H9 (cell line): Measurements from ENCODE around the gene SUPT7L. TPM values are rescaled to one million over a fixed set of nuclear protein-coding genes. Genes with fewer than 3 reads are reported as not detected.

Experiments
- DNase-seq: peaks from one replicate; pipeline ENCODE4 v3.0.0-alpha.2; 2017
- H2AFZ ChIP-seq: one replicate; pipeline ENCODE4 v1.6.1; 2013; ENCODE audit warnings: mild to moderate bottlenecking, low read length, control low read depth, moderate library complexity
- H2AK5ac ChIP-seq: 2 replicates; pipeline ENCODE4 v1.6.1; 2013; ENCODE audit warnings: low read length, control low read depth, mixed read lengths; ENCODE audit not compliant: insufficient read length
- H2BK120ac ChIP-seq: one replicate; pipeline ENCODE4 v1.6.1; 2013; ENCODE audit warnings: low read depth, mild to moderate bottlenecking, low read length, control low read depth, inconsistent platforms; ENCODE audit not compliant: poor library complexity, severe bottlenecking
- H2BK12ac ChIP-seq: 2 replicates; pipeline ENCODE4 v1.6.1; 2013; ENCODE audit warnings: low read length, control low read depth, mixed read lengths, low read depth; ENCODE audit not compliant: insufficient read length
- H2BK15ac ChIP-seq: 2 replicates; pipeline ENCODE4 v1.6.1; 2013; ENCODE audit warnings: low read depth, low read length, control low read depth
- H2BK20ac ChIP-seq: one replicate; pipeline ENCODE4 v1.6.1; 2013; ENCODE audit warnings: low read depth, mild to moderate bottlenecking, low read length, control low read depth, inconsistent platforms; ENCODE audit not compliant: poor library complexity, severe bottlenecking
- H2BK5ac ChIP-seq: 2 replicates; pipeline ENCODE4 v1.6.1; 2013; ENCODE audit warnings: low read length, control low read depth, mixed read lengths; ENCODE audit not compliant: insufficient read length
- H3K14ac ChIP-seq: 2 replicates; pipeline ENCODE4 v1.6.1; 2013; ENCODE audit warnings: low read length, control low read depth; ENCODE audit not compliant: insufficient read depth
- H3K18ac ChIP-seq: 2 replicates; pipeline ENCODE4 v1.6.1; 2013; ENCODE audit warnings: low read depth, mild to moderate bottlenecking, mixed read lengths, low read length, control low read depth; ENCODE audit not compliant: insufficient read length
- H3K23ac ChIP-seq: 2 replicates; pipeline ENCODE4 v1.6.1; 2013; ENCODE audit warnings: low read length, control low read depth, mixed read lengths, low read depth; ENCODE audit not compliant: insufficient read length
- H3K23me2 ChIP-seq: 2 replicates; pipeline ENCODE4 v1.6.1; 2013; ENCODE audit warnings: low read depth, mild to moderate bottlenecking, mixed read lengths, low read length, control low read depth; ENCODE audit not compliant: insufficient read length, poor library complexity, severe bottlenecking
- H3K27ac ChIP-seq: 2 replicates; pipeline ENCODE4 v1.5.1; 2013; ENCODE audit warnings: low read length, control low read depth, mixed read lengths, low read depth; ENCODE audit not compliant: insufficient read length
- H3K27me3 ChIP-seq: 2 replicates; pipeline ENCODE4 v1.6.1; 2013; ENCODE audit warnings: low read length, control low read depth, inconsistent platforms; ENCODE audit not compliant: insufficient read depth
- H3K4ac ChIP-seq: 2 replicates; pipeline ENCODE4 v1.6.1; 2013; ENCODE audit warnings: low read depth, mild to moderate bottlenecking, control low read depth, inconsistent platforms, low read length, moderate library complexity
- H3K4me1 ChIP-seq: 2 replicates; pipeline ENCODE4 v1.6.1; 2013; ENCODE audit warnings: low read length, control low read depth, inconsistent platforms; ENCODE audit not compliant: insufficient read depth
- H3K4me2 ChIP-seq: 2 replicates; pipeline ENCODE4 v1.6.1; 2013; ENCODE audit warnings: low read length, control low read depth, mixed read lengths; ENCODE audit not compliant: insufficient read length, insufficient read depth
- H3K56ac ChIP-seq: 2 replicates; pipeline ENCODE4 v1.6.1; 2013; ENCODE audit warnings: low read depth, mild to moderate bottlenecking, mixed read lengths, low read length, control low read depth; ENCODE audit not compliant: insufficient read length
- H3K79me1 ChIP-seq: 2 replicates; pipeline ENCODE4 v1.6.1; 2013; ENCODE audit warnings: low read depth, mild to moderate bottlenecking, moderate library complexity, low read length, control low read depth, inconsistent platforms; ENCODE audit not compliant: insufficient read depth, poor library complexity, severe bottlenecking
- H3K79me2 ChIP-seq: 2 replicates; pipeline ENCODE4 v1.6.1; 2013; ENCODE audit warnings: low read length, control low read depth, inconsistent platforms; ENCODE audit not compliant: insufficient read depth
- H3K9ac ChIP-seq: 2 replicates; pipeline ENCODE4 v1.6.1; 2013; ENCODE audit warnings: low read length, control low read depth, mixed read lengths; ENCODE audit not compliant: insufficient read length; ENCODE audit errors: extremely low read depth
- H3K9me3 ChIP-seq: one replicate; pipeline ENCODE4 v1.6.1; 2013; ENCODE audit warnings: low read depth, low read length, inconsistent platforms; ENCODE audit not compliant: control insufficient read depth
- H3T11ph ChIP-seq: one replicate; pipeline ENCODE4 v1.6.1; 2013; ENCODE audit warnings: mild to moderate bottlenecking, low read length, control low read depth, inconsistent platforms
- H4K20me1 ChIP-seq: one replicate; pipeline ENCODE4 v1.6.1; 2013; ENCODE audit not compliant: control insufficient read depth, insufficient read length, insufficient read depth
- H4K5ac ChIP-seq: 2 replicates; pipeline ENCODE4 v1.6.1; 2013; ENCODE audit warnings: low read depth, mild to moderate bottlenecking, mixed read lengths, low read length, control low read depth; ENCODE audit not compliant: insufficient read length
- H4K8ac ChIP-seq: replicated peaks from 2 replicates; pipeline ENCODE4 v1.6.1; 2013; ENCODE audit warnings: low read length, control low read depth, mixed read lengths, low read depth; ENCODE audit not compliant: insufficient read length
- H4K91ac ChIP-seq: 2 replicates; pipeline ENCODE4 v1.6.1; 2013; ENCODE audit warnings: low read depth, mild to moderate bottlenecking, moderate library complexity, mixed read lengths, low read length, control low read depth; ENCODE audit not compliant: insufficient read length
- H3K27ac Mint-ChIP-seq, 3 experiments: 2 replicates in 2 of 3; 3 replicates in 1 of 3; pipeline ENCODE4 v1.8.0; 2020 to 2021; ENCODE audit warnings: mixed read lengths in 3 of 3, mild to moderate bottlenecking in 1 of 3, moderate library complexity in 1 of 3
- H3K27me3 Mint-ChIP-seq: 2 replicates; pipeline ENCODE4 v1.8.0; 2021; ENCODE audit warnings: low read depth, mild to moderate bottlenecking, moderate library complexity, mixed read lengths
- H3K36me3 Mint-ChIP-seq, 3 experiments: 2 replicates in 2 of 3; 3 replicates in 1 of 3; pipeline ENCODE4 v1.8.0; 2020 to 2021; ENCODE audit warnings: low read depth in 3 of 3, mixed read lengths in 3 of 3; ENCODE audit not compliant: insufficient read depth in 1 of 3
- H3K4me1 Mint-ChIP-seq, 2 experiments: 2 replicates each; pipeline ENCODE4 v1.8.0; 2020; ENCODE audit warnings: mixed read lengths in 2 of 2
- H3K4me3 Mint-ChIP-seq, 2 experiments: 2 replicates in 1 of 2; 3 replicates in 1 of 2; pipeline ENCODE4 v1.8.0; 2020 to 2021; ENCODE audit warnings: mild to moderate bottlenecking in 2 of 2, mixed read lengths in 2 of 2, moderate library complexity in 1 of 2
- H3K9me3 Mint-ChIP-seq, 2 experiments: 2 replicates in 1 of 2; 3 replicates in 1 of 2; pipeline ENCODE4 v1.8.0; 2020; ENCODE audit warnings: mild to moderate bottlenecking in 2 of 2, mixed read lengths in 2 of 2, moderate library complexity in 1 of 2
- CTCF ChIP-seq: fragments of 200-600 bp; sonication (generic); conservative IDR thresholded peaks from 3 replicates; pipeline ENCODE4 v1.8.0; 2021; ENCODE audit warnings: antibody characterized with exemption, mild to moderate bottlenecking
- WGBS: extraction: QIAGEN DNeasy Blood & Tissue Kit; methylation state at CpG from one replicate; pipeline ENCODE4 v1.1.7; 2013; ENCODE audit warnings: missing lambda C conversion rate, low lambda C conversion rate, mixed read lengths; ENCODE audit not compliant: insufficient read length; ENCODE audit errors: extremely low coverage; 5-methylcytosine and 5-hydroxymethylcytosine counted together
- total RNA-seq: library from RNA; stranded (reverse); gene quantifications from 2 replicates; pipeline ENCODE4 v1.2.1, GENCODE V29; 2021

SUPT7L gene
- total RNA-seq, 1 experiment from 2014 or later = 30.4 TPM

- H4K20me1 ChIP-seq = no peaks in the 10 kb centered on the region
- no peak within 1 kb of the TSS for H2BK5ac ChIP-seq
- peak; percentile 88 for DNase-seq
- no peaks in the 10 kb centered on the region for H3K9me3 ChIP-seq
- TF ChIP-seq CTCF = no peak
- H2BK15ac ChIP-seq = no peak within 1 kb of the TSS
- Mint-ChIP-seq H3K9me3 (no peaks in the 10 kb centered on the region), H3K27me3 (no peaks in the 10 kb centered on the region), H3K4me3 (no peak within 1 kb of the TSS), H3K4me1 (peaks cover 5 to 21% of the 10 kb centered on the region in 2 experiments), H3K36me3 (peaks cover 10 to 40% (median 25%) of the 10 kb centered on the region in 3 experiments), H3K27ac (no peak within 1 kb of the TSS)
- H3K18ac ChIP-seq = peak within 1 kb of the TSS; percentile 45
- H2AFZ ChIP-seq = no peak within 1 kb of the TSS
- no peak within 1 kb of the TSS for H2AK5ac ChIP-seq
- H3K23ac ChIP-seq = no peak within 1 kb of the TSS
- H3K79me1 ChIP-seq = no peaks in the 10 kb centered on the region
- no peak within 1 kb of the TSS for H3K4ac ChIP-seq
- no peak within 1 kb of the TSS for H4K5ac ChIP-seq
- no peak within 1 kb of the TSS for H4K8ac ChIP-seq
- peak within 1 kb of the TSS; percentile 83 for H3K9ac ChIP-seq
- no peak within 1 kb of the TSS for H3T11ph ChIP-seq
- no peak within 1 kb of the TSS for H3K27ac ChIP-seq
- no peaks in the 10 kb centered on the region for H3K4me1 ChIP-seq
- no peaks in the 10 kb centered on the region for H3K79me2 ChIP-seq
- no peaks in the 10 kb centered on the region for H3K27me3 ChIP-seq
- no peak within 1 kb of the TSS for H4K91ac ChIP-seq
- H2BK120ac ChIP-seq = no peak within 1 kb of the TSS
- H2BK20ac ChIP-seq = no peak within 1 kb of the TSS
- WGBS = no CpG with 5 or more reads among the region's 44 CpGs
- peak within 1 kb of the TSS; percentile 52 for H3K4me2 ChIP-seq
- no peak within 1 kb of the TSS for H3K56ac ChIP-seq
- H3K14ac ChIP-seq = peak within 1 kb of the TSS; percentile 61
- H3K23me2 ChIP-seq = peaks cover 3% of the 10 kb centered on the region
- H2BK12ac ChIP-seq = no peak within 1 kb of the TSS
Observed at GRCh38 chr2:27628767-27629709, 34.4 kb downstream of the SUPT7L start, which contains the start of the genes CCDC121 and GPN1. Gene CCDC121 (minus strand): TSS chr2:27629012. CDS start chr2:27627799, 1,213 bp downstream. Gene GPN1 (plus strand): TSS chr2:27629050. CDS start chr2:27629059, 9 bp downstream.
